ENCODE results near the gene KCNC4.

KCNC4 gene

GRCh38 chr1:110212169-110213142, 2.3 kb downstream of the KCNC4 start:
- no peak for DNase-seq

GRCh38 chr1:110213143-110213540, 3.0 kb downstream of the KCNC4 start:
- DNase-seq, result no peak

- DNase-seq, result no peak
Observed at GRCh38 chr1:110214454-110215404, 4.6 kb downstream of the KCNC4 start.

GRCh38 chr1:110215621-110216515, 5.8 kb downstream of the KCNC4 start:
- DNase-seq, result no peak

GRCh38 chr1:110216844-110217444, 6.8 kb downstream of the KCNC4 start:
- DNase-seq, result no peak

- no peak for DNase-seq
Observed at GRCh38 chr1:110218137-110218536, 8.0 kb downstream of the KCNC4 start.

GRCh38 chr1:110218739-110219138, 8.6 kb downstream of the KCNC4 start:
- no peak for DNase-seq

GRCh38 chr1:110220324-110220723, 10.2 kb downstream of the KCNC4 start:
- DNase-seq, result no peak

GRCh38 chr1:110221119-110221518, 11.0 kb downstream of the KCNC4 start:
- DNase-seq, result no peak

GRCh38 chr1:110223127-110223526, 13.0 kb downstream of the KCNC4 start:
- no peak for DNase-seq

GRCh38 chr1:110223581-110223980, 13.5 kb downstream of the KCNC4 start:
- DNase-seq, result no peak

GRCh38 chr1:110224240-110224995, 14.3 kb downstream of the KCNC4 start:
- no peak for DNase-seq

- DNase-seq, result no peak
Observed at GRCh38 chr1:110225212-110225611, 15.1 kb downstream of the KCNC4 start.

GRCh38 chr1:110225756-110226404, 15.8 kb downstream of the KCNC4 start:
- no peak for DNase-seq

- no peak for DNase-seq
Observed at GRCh38 chr1:110227774-110228173, 17.7 kb downstream of the KCNC4 start.

- DNase-seq, result no peak
Observed at GRCh38 chr1:110228381-110228780, 18.3 kb downstream of the KCNC4 start.

- no peak for DNase-seq
Observed at GRCh38 chr1:110228869-110229268, 18.8 kb downstream of the KCNC4 start.

- no peak for DNase-seq
Observed at GRCh38 chr1:110229348-110230001, 19.4 kb downstream of the KCNC4 start.

GRCh38 chr1:110230381-110231199, 20.5 kb downstream of the KCNC4 start:
- no peak for DNase-seq
